OCI-LY3 (cell line): ENCODE data around the gene ZNF814.
"Not testable (repeated sequence)": the region's sequence is repeated elsewhere in the genome, so short reads cannot be mapped to it uniquely, and the experiment has no call there.

Experiments used
- CTCF ChIP-seq: fragments of 200-600, 300-600 bp; sonication (generic); IDR thresholded peaks from 2 replicates; pipeline ENCODE4 v1.5.1; 2014; ENCODE audit warnings: antibody characterized with exemption, low read length, low read depth
- EZH2phosphoT487 ChIP-seq: fragments of 200-600 bp; shearing (Covaris generic); IDR thresholded peaks from 2 replicates; pipeline ENCODE4 v1.6.1; 2018; ENCODE audit warnings: antibody characterized with exemption, mixed run types, low read depth

GRCh38 chr19:57862351-57862750, 26.5 kb downstream of the ZNF814 start:
- TF ChIP-seq CTCF, EZH2phosphoT487: not testable (repeated sequence)
